HFFc6 (cell line): ENCODE data around the gene LCN15. TPM values are rescaled to one million over a fixed set of nuclear protein-coding genes. Genes with fewer than 3 reads are reported as not detected.
"Not testable (repeated sequence)": the region's sequence is repeated elsewhere in the genome, so short reads cannot be mapped to it uniquely, and the experiment has no call there.

Source experiments
- DNase-seq: peaks from one replicate; pipeline ENCODE4 v3.0.0-alpha.2; 2018
- H3K27ac Mint-ChIP-seq: 2 replicates; pipeline ENCODE4 v1.8.0; 2020; ENCODE audit warnings: mild to moderate bottlenecking, mixed read lengths
- H3K27me3 Mint-ChIP-seq: 2 replicates; pipeline ENCODE4 v1.8.0; 2021; ENCODE audit warnings: mild to moderate bottlenecking, moderate library complexity, mixed read lengths; ENCODE audit not compliant: insufficient read depth
- H3K36me3 Mint-ChIP-seq: 2 replicates; pipeline ENCODE4 v1.8.0; 2021; ENCODE audit warnings: low read depth, mixed read lengths
- H3K4me1 Mint-ChIP-seq: 2 replicates; pipeline ENCODE4 v1.8.0; 2020; ENCODE audit warnings: low read depth, mixed read lengths
- H3K4me3 Mint-ChIP-seq: 2 replicates; pipeline ENCODE4 v1.8.0; 2020; ENCODE audit warnings: mild to moderate bottlenecking, moderate library complexity, mixed read lengths
- H3K9me3 Mint-ChIP-seq: 2 replicates; pipeline ENCODE4 v1.8.0; 2020; ENCODE audit warnings: mild to moderate bottlenecking, mixed read lengths
- CTCF ChIP-seq: fragments of 200-600 bp; sonication (generic); IDR thresholded peaks from 2 replicates; pipeline ENCODE4 v1.5.0; 2021; ENCODE audit warnings: antibody characterized with exemption, mild to moderate bottlenecking
- total RNA-seq, 6 experiments: library from RNA; stranded (reverse); fragmentation: NEBNext Ultra II Directional; extraction: Animal tissue kit (Norgen Biotek cat#: 25700); gene quantifications; 2 replicates in 1 of 6; 3 replicates in 5 of 6; pipeline ENCODE4 v1.2.3, GENCODE V29; 2021

The LCN15 gene
- total RNA-seq, 6 experiments from 2014 or later, result not detected

GRCh38 chr9:136773386-136774044 is 9.2 kb upstream of the LCN15 start:
- Mint-ChIP-seq H3K27me3 (peaks cover 25% of the 10 kb centered on the region), H3K9me3 (peaks cover 11% of the 10 kb centered on the region), H3K36me3 (peaks cover 9% of the 10 kb centered on the region), H3K4me1 (peaks cover 6% of the 10 kb centered on the region; the same call in 1 of the 2 replicates), H3K4me3 (no peak overlapping the region), H3K27ac (no peak overlapping the region)
- TF ChIP-seq CTCF, result no peak
- no peak for DNase-seq

GRCh38 chr9:136771907-136772415 is 7.6 kb upstream of the LCN15 start:
- no peak overlapping the region for H3K4me3 Mint-ChIP-seq
- H3K27me3 Mint-ChIP-seq, result peaks cover 14% of the 10 kb centered on the region
- peaks cover 3% of the 10 kb centered on the region; the same call in 1 of the 2 replicates for H3K4me1 Mint-ChIP-seq
- no peak for TF ChIP-seq CTCF
- H3K36me3 Mint-ChIP-seq, result peaks cover 9% of the 10 kb centered on the region
- peaks cover 11% of the 10 kb centered on the region for H3K9me3 Mint-ChIP-seq
- no peak for DNase-seq
- H3K27ac Mint-ChIP-seq, result no peak overlapping the region

- Mint-ChIP-seq H3K4me3 (no peak overlapping the region), H3K36me3 (peaks cover 9% of the 10 kb centered on the region), H3K4me1 (no peaks in the 10 kb centered on the region), H3K9me3 (peaks cover 11% of the 10 kb centered on the region), H3K27ac (no peak overlapping the region), H3K27me3 (peaks cover 11% of the 10 kb centered on the region)
- TF ChIP-seq CTCF, result peak; percentile 59; the same call in 1 of the 2 replicates
- no peak for DNase-seq
Observed at GRCh38 chr9:136769710-136770191, 5.4 kb upstream of the LCN15 start.

GRCh38 chr9:136766410-136767120 is 2.2 kb upstream of the LCN15 start:
- not testable (repeated sequence) for H3K4me3 Mint-ChIP-seq, H3K9me3 Mint-ChIP-seq, H3K4me1 Mint-ChIP-seq, H3K36me3 Mint-ChIP-seq, H3K27ac Mint-ChIP-seq
- TF ChIP-seq CTCF, result peak; percentile 68
- DNase-seq, result peak; percentile 37
- H3K27me3 Mint-ChIP-seq, result peaks cover 11% of the 10 kb centered on the region

- not testable (repeated sequence) for H3K4me1 Mint-ChIP-seq, H3K9me3 Mint-ChIP-seq, H3K27ac Mint-ChIP-seq, H3K36me3 Mint-ChIP-seq, H3K4me3 Mint-ChIP-seq, H3K27me3 Mint-ChIP-seq, DNase-seq
Observed at GRCh38 chr9:136765745-136766409, 1.6 kb upstream of the LCN15 start.
